ENCODE results near the gene LAMA3.

Gene LAMA3

DNA sequence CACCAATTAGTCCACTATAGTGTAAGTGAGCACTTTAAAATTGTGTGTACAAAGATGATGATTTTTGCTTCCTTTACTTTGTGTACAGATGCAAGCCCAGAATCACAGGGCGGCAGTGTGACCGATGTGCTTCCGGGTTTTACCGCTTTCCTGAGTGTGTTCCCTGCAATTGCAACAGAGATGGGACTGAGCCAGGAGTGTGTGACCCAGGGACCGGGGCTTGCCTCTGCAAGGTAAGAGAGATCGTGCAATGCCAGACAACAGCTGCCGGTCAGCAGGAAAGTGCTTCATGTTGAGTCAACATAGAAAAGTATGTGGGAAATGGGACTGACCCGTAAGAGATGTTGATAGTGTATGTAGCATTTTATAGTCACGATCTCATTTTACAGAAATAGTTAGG is 168.5 kb downstream of the LAMA3 start:
- no peak for DNase-seq

DNA sequence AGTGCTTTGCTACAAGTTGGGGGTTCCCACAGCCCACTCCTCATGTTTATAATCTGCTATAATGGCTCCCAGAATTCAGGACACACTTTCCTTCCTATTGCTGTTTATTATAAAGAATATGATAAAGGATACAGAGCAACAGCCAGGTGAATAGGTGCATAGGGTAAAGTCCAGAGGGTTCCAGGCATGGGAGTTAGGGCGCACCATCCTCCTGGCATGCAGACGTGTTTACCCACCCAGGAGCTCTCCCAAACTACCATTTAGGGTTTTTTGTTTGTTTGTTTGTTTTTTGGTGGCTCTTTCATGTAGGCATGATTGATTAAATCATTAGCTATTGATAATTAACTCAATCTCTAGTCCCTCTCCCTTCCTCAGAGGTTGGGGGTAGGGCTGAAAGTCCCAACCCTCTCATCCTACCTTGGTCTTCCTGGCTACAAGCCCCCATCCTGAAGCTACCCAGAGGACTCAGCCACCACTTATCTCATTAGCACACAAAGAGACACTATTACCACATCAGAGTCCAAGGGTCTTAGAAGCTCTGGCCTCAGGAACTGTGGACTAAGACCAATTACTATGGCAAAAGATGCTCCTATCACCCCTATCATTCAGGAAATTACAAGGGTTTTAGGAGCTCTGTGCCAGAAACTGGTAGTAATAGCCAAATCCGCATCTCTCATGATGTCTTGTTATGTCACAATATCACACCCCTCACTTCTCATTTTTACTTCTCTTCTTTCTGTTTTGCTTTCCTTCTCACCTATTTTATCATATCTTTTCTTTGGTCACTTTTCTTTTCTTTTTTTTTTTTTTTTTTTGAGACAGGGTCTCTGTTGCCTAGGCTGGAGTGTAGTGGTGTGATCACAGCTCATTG is 170.4 kb downstream of the LAMA3 start:
- DNase-seq, result no peak

DNA sequence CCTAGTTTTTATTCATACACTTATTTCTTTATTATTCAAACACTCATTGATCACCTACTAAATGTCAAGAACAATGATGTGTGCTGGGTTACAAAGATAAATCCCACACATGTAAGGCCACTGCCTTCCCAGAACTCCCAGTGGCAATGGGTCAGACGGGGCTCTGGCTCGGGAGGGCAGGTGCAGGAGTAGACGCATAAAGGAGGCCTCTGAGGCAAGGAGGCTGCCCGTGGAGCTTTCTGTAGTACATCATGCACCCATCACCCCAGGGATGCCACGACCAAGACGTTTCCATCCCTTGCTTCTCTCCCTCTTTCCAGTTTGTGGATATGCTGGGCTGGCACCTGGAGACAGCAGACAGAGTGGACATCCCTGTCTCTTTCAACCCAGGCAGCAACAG is 172.1 kb downstream of the LAMA3 start:
- DNase-seq, result no peak

DNA sequence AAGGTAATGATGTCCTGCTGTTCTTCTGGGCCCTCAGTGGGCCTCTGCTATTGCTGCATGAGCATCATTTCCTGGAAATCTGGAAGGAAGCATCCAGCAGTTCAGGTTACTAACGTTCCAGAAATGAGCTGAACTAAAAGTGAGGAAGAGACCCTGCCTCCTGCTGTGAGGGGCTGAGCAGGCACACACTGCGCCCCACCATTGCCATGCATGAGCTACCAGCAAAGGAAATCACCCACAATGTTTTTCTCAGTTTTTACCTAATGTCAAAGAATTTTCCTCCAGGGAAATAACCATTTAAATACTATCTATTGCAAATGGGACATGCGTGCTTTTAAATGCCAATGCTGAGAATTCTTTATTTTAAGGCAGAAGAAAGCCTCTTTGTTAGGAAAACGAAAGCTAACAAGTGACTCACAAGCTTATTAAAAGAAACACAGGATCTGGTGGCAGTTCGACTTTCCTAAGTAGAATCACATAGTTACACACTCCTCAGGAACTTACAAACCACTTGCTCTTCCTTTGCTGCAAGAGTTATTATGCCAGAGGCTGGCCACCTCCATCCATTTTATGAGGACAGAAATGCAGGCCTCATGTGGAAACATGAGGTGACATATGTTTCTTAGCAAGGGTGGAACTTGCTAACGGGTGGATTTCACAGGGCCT is 172.7 kb downstream of the LAMA3 start:
- DNase-seq, result no peak

DNA sequence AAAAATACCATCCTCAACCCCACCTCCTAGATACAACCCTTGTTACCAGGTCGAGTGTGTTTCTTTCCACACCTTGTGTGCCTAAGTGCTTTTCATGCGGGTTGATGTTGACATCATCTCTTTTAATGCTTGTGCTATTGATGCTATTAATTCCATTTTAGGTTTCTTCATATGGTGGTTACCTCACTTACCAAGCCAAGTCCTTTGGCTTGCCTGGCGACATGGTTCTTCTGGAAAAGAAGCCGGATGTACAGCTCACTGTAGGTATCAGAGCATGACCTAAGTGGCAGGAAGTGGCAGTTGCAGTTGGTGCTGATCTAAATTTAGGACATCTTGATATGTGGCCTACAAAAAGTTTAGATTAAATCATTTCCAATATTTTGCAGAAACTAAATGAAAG is 175.4 kb downstream of the LAMA3 start:
- no peak for DNase-seq

DNA sequence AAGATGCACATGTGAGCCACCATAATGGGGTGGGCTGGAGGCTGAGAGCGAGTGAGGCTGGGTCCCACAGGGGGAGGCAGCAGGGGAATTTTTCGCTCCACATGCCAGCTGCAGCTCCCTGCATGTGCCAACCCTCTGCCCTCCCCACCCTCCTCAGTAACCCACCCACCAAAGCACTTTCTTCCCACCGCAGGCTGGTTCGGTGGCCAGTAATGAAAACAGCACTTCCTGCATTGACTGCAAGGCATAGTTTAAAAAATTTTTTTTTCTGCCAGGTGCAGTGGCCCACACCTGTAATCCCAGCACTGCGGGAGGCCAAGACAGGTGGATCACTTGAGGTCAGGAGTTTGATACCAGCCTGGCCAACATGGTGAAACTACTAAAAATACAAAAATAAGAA is 177.8 kb downstream of the LAMA3 start:
- no peak for DNase-seq

DNA sequence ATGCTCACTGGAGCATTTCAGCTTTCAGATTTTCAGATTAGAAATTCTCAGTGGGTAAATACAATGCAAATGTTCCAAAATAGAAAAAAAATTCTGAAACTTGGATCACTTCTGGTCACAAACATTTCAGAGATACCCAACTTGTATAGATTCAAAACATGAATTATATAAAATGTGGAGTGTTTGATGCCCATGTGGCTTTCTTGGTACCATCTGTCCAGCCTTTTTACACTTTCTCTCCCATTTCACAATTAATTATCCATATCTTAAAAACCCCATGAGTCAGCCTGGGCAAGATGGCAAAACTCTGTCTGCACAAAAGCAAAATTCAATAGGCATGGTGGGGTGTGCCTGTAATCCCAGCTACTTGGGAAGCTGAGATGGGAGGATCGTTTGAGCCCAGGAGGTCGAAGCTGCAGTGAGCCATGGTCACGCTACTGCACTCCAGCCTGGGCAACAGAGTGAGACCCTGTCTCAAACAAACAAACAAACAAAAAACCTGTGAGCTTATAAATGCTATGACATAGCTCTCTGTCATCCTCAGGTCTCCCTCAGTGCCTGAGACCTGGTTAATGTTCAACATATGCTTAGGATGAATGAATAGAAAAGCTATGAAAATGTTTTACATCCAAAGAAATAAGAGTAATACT is 179.0 kb downstream of the LAMA3 start:
- DNase-seq, result no peak

DNA sequence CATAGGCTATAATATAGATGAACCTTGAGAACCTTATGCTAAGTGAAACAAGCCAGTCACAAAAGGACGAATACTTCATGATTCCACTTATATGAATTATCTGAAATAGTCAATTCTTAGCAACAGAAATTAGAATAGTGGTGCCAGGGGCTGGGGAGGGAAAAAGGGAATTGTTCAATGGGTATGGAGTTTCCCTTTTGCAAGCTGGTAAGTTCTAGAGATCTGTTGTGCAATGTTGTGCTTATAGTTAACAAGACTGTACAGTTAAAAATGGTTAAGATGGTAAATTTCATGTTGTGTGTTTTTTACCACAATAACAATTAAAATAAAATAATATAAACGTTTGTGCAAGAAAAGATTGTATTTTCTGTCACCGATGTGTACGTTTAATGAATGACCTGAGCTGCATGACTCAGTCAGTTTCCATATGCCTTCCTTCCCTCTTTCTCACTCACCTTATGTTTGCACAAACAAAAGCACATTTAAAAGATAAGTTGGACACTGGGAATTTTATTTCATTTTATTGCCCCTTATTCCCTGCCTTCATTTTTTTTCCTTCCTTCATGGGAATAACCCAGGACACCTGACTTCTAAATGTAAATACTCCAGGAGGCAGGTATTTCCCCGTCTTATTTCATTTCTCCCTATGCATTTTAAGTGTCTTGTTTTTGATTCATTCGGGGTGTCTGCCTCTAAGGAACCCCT is 181.6 kb downstream of the LAMA3 start:
- no peak for DNase-seq

DNA sequence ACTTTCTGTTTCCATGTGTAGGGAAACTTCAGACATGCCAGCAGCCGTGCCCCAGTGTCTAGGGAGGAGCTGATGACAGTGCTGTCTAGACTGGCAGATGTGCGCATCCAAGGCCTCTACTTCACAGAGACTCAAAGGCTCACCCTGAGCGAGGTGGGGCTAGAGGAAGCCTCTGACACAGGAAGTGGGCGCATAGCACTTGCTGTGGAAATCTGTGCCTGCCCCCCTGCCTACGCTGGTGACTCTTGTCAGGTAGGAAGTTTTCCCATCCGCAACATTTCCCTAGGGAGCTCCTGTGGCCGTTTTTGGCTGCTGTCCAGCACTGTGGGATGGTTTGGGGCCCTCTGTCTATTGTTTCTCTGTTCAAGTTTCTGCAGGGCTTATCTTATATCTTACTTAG is 182.2 kb downstream of the LAMA3 start:
- peak; percentile 30 for DNase-seq

DNA sequence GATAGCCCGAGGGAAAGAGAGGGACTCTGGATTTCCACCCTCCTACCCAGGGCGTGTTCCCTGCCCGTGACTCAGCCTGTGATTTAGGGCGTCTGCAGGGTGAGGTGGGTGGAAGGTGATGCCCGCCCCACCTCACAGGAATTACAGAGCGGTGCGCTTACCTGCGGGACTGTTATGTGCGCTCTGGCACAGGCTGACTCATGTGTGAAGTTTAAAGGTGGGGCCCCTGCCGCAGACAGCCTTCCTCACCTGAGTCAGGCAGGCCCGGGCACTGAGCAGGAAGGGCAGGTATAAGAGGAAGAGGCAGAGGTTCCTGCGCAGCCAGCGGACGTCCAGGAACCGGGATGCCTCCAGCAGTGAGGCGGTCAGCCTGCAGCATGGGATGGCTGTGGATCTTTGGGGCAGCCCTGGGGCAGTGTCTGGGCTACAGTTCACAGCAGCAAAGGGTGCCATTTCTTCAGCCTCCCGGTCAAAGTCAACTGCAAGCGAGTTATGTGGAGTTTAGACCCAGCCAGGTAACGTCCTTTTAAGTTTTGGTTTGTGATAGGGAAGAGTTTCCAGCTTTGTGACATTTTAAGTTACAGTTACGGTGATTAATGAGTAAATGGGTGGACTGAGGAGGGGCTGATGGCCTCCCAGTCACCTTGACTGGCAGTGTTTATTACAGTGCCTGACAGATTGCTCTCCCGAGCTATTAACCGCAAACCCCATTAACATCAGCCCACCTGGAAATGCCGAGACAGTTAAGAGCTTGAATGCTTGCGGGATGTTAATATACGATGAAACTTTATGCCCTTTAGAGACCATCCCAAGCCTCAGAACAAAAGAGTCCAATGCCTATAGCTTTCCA is 183.7 kb downstream of the LAMA3 start:
- peak; percentile 18 for DNase-seq

DNA sequence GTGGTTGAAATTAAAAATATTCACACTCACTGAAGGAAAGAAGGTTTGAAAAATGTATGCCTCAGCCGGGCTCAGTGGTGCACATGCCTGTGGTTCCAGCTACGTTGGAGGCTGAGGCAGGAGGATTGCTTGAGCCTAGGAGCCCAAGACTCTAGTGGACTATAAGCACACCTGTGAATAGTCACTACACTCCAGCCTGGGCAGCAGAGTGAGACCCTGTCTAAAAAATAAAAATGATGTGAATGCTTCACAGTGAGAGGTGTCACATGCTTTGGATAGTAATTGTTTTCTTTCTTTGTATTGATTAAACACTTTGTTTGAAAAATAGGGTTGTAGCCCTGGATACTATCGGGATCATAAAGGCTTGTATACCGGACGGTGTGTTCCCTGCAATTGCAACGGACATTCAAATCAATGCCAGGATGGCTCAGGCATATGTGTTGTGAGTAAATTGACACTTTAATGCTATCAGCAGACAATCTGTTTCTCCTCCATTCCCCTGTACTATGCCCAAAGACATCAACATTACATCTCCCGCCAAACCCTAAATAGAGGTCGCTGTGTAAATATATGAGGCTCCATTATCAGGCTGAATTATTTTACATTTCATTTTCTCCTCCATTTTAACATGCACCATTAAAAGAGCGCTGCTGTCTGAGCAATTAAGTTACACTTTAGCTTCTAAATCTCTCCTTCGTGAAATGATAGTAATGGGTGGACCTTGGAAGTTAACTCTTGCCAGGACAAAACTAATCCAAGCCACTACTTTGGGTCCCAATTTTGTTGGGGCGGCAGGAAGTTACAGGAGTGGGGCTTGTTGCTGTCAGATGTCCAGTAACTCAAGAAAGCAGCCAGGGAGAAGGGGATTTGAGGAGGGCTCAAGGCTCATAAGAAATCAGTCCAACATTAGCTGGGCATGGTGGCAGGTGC is 187.0 kb downstream of the LAMA3 start:
- DNase-seq, result no peak

DNA sequence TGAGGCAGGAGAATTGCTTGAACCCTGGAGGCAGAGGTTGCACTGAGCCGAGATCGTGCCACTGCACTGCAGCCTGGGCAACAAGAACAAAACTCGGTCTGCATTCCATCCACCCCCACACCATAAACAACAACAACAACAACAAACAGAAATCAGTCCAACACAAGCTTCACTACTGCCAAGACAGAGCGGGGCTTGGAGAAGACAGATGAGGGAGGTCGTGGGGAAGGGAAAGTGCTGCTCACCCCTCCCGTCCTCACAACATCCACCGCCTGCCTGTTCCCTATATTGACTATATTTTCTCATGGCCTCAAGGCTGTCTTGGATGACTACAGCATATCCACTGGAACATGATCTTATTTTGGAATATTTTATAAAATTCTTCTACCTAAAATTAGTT is 187.7 kb downstream of the LAMA3 start:
- no peak for DNase-seq

DNA sequence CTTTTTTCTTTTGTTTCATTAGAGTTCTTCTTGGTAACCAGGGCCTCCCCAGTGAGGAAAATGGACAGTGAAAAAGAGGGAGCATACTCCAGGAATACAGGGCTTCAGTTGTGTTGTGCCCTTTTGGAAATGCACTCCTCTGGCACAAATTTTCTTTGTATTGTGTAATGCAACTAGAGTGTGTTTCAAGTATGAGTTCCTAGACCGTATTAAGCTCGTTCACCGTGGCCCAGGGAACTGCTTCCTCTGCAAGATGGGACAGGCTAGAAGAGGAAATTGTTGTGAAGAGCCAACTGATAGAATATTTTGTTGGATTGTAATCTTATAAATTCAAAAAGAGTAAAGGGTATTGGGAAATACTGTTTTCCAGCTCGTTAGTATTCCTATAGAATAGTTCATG is 188.1 kb downstream of the LAMA3 start:
- no peak for DNase-seq

DNA sequence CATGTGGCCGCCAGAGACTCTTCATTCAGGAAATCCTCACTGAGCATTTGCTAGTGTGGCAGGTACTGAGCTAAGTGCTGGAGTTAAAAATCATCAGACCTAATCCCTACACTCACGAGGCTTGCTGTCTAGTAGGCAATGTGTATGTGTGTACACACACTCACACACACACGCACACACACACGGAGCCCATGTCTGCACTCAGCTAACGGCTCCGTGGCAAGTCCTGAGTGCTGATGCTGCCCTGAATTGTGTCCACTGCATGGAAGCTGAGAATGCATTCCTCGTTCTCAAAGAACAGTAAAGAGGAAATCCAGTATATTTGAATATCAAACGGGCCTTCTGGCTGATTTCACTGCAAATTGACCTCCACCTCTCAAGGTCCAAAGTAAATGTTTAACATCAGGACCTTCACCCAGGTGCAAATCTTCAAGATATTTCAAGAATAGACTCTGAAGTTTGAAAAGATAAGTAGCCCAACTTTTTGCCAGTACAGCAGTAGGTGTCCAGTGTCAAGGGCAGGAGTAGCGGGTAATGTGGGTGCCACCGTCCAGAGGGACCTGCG is 189.2 kb downstream of the LAMA3 start:
- DNase-seq, result no peak

DNA sequence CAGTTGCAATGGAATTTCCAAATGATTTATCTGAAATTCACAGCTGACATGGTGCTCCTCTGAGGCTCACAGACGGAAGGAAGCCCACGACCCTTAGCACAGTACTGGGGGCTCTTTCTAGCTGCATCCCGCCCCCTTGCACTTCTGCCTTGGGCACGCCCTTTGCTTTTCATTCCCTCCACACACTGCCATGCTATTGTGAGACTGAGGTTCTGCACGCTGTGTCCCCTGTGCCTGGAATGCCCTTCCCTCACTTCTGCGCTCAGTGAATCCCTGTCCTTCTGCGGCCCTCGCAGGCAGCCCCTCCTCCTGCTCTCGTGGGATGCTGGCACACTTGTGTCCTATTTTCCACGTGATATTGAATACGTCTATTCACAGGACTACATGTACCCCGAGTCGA is 189.9 kb downstream of the LAMA3 start:
- no peak for DNase-seq

DNA sequence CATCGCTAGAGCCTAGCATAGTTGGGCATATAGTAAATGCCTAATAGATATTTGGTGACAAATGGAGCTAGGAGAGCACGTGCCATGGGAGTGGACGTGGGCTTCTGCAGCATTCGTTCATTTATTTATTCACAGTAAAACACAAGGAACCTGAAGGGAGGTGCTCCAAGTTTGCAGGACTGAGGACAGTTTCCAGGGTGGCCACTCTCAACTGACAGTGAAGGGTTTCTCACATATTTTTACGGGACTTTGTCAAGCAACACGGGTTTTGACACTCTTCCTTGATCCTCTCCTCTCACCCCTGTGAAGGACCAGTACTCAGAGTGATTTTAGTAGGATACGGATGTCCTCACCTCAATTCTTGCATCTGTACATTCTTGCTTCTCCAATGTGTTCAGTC is 190.3 kb downstream of the LAMA3 start:
- DNase-seq, result no peak

DNA sequence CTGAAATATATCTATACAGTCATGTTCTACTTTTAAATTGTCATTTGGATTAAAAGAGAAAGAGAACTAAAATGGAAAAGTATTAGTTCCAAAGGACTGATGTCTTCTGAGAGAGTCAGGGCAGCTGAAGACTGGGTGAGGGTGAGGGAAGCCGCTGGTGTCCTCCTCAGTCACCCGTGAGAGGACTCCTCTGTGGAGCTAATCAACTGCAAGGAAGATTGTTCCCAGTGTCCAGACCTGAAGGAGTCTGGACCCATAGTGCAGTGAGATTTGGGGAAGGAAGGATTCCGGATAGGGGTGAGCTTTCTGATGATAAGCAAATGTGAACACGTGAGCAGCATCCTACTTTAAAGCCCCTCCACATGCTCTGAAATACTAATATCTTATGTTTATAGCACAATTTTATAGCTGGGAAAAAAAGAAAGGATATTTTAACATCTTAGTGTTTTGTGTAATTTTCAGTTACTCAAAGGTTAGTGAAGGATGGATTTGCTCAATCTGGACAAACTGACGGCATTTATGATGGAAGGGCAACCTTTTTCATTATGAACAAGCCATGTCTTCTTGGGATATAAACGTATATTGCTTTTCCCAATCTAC is 190.8 kb downstream of the LAMA3 start:
- no peak for DNase-seq

DNA sequence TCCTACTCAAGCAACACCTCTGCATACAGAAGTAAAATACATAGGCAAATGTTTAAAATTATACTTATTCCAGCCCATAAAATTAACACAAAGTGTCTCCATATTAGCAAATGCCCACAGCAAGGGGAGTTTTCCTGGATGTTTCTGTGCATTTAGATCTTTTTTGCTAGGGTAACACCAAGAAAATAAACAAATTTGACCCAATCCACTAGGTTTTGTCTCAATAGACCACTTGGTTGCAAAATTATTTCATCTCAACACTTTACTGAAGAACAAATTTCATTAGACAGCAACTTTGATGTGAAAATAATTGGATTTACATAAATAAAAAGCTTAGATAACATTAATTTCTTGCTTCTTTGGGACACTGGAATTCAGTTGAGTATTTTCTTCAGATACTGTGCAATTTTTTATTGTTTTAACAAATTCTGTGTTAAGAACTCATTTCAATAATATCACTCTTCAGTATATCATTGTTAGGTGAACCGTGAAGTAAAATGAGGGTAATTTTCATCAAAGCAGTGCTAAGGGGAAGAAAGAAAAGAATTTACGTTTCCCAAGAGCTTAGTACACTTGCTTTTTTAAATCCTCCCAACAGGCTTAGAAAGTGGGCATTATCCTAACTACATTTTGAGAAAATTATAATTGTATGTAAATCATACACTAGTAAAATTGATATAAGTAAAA is 191.8 kb downstream of the LAMA3 start:
- DNase-seq, result no peak

DNA sequence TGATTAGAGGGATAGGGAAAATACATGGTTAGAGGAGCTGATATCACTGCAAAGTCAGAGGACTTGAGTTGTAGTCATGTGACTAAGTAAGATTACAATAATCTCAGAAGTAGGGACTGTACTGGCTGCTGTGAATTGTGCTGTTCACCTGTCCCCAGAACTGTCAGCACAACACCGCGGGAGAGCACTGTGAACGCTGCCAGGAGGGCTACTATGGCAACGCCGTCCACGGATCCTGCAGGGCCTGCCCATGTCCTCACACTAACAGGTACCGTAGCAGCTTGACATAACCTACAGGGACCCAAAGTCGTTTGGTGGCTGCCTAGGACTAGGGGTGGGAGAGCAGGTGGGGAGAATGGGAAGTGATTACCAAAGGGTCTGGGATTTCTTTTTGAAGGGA is 192.5 kb downstream of the LAMA3 start:
- no peak for DNase-seq
